ENCODE results near the gene ACSM4.

ACSM4 gene

GRCh38 chr12:7344833-7345606 is 41.1 kb downstream of the ACSM4 start:
- no peak for DNase-seq

DNA sequence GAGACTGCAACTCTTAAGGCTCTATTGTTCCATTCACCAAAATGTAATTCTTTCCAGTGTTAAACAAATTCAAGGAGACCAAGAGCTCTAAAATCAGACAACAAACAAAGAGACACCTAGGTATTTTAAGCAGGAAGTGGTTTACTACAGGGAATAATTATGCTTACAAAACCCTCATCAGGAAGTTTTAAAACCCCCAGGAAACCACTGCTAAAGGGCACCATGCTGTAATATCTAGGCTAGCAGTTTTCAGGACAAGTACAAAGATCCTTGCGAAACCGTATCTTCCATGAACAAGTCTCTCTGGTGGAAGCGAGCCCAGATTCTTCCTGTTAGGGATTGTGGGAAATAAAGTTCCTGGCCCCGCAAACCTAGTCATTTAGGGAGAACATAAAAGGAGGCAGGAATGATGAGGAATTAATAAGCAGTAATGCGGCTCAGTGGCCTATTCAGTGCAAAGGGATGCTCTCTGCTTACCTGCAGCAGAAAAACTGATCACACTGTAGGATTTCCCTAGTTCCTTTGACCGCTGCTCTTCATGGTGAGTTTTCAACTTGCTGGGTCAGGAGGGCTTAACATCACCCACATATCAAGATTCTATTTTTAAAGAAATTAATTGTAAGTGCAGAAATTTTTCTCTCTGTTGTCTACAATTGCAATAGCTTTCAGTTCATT is 42.8 kb downstream of the ACSM4 start:
- DNase-seq = no peak

DNA sequence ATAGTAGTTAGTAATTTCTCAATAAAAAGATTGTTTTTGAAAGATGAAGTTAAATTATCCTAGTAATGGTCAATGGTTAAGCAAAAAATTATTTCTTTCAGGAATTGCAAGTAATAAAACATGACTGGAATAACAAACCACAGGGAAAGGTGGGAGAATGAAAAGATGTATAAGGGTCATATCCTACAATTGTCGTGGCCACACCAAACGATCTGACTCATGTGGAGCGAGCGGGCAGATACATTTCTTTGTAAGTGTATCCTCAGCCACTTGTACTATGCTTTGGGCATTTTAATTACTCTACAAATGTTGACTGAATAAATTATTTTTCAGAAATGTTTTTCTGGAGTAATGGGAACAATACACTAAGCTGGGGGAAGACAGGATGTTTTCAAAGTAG is 45.5 kb downstream of the ACSM4 start:
- DNase-seq = no peak

DNA sequence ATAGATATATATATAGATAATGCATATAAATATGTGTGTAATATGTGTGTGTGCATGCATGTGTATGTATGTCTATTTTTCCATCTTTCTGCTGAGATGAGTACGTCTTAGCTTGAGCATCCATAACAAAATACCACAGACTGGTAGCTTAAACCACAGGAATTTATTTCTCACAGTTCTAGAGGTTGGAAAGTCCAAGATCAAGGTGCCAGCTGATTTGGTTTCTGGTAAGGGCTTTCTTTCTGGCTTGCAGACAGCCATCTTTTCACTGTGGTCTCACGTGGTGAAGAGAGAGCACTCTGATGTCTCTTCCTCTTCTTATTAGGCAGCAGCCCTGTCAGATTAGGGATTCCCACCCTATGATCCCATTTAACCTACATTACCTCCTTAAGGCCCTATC is 47.3 kb downstream of the ACSM4 start:
- no peak for DNase-seq

GRCh38 chr12:7352661-7353060 is 48.8 kb downstream of the ACSM4 start:
- DNase-seq = no peak

DNA sequence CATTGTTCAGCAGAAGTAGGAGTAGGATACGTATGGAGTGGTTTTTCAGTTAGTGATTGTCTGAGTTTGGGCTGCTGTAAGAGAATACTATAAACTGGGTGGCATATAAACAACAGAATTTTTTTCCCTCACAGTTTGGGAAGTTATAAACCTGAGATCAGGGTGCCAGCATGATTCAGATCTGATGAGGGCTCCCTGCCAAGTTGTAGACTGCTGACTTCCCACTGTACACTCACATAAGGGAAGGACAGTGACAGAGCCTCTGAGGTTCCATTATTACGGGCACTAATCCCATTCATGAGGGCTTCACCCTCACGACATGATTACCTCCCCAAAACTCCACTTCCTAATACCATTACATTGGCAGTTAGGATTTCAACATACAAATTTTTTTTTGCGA is 50.7 kb downstream of the ACSM4 start:
- no peak for DNase-seq

DNA sequence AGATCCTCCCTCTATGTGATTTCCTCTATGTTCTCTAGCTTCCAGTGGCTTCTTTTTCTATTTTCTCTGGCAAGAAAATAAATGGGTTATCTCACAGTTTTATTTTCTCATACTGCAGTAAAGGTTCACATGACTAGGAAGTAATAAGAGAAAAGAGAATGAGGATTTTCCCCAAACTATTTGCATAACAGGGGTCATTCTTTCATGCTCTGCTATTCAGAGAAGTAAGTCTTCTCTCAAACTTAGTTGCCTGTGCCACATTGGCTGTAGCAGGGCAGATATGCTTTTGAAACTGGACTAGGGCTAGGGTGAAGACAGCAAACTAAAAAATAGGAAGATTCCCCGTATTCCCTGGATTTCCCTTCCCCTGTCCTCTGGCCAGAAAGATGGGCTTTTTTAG is 57.4 kb downstream of the ACSM4 start:
- no peak for DNase-seq

GRCh38 chr12:7362734-7363133 is 58.9 kb downstream of the ACSM4 start:
- no peak for DNase-seq

DNA sequence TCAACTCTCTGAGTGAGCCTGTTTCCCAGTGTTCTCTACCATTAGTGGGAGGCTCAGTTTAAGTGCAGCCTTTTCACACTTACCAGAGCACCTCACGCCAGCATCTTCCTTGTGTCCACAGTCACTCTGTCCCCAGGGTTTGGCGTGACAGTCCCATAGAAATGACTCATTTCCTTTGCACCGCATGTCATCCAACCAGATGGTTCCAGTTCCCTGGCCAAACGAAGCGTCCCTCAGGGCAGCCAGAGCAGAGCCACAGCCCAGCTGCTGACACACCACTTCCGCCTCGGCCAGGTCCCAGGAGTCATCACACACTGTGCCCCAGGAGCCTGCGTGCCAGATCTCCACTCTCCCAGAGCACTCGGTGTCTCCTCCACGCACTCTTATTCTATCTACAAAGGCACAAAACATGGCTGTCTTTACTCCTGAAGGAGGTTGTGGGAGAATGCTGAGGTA is 65.4 kb downstream of the ACSM4 start:
- no peak for DNase-seq

DNA sequence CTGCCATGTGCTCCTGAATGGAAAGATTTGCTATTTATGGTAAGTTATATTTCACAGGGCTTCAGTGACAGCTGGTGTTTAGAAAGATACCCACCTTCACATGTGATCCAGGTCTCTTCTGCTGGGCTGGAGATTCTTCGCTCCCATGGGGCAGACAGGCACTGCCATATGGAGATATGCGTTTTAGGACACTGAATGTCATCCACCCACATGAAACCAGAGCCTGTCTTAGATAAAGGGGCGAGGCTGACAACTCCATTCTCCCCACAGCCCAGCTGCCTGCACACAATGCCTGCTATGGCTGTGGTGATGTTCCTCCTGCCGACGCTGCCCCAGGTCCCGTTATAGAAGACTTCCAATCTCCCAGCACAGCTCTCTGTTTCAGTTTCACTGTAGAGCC is 69.4 kb downstream of the ACSM4 start:
- DNase-seq = no peak

DNA sequence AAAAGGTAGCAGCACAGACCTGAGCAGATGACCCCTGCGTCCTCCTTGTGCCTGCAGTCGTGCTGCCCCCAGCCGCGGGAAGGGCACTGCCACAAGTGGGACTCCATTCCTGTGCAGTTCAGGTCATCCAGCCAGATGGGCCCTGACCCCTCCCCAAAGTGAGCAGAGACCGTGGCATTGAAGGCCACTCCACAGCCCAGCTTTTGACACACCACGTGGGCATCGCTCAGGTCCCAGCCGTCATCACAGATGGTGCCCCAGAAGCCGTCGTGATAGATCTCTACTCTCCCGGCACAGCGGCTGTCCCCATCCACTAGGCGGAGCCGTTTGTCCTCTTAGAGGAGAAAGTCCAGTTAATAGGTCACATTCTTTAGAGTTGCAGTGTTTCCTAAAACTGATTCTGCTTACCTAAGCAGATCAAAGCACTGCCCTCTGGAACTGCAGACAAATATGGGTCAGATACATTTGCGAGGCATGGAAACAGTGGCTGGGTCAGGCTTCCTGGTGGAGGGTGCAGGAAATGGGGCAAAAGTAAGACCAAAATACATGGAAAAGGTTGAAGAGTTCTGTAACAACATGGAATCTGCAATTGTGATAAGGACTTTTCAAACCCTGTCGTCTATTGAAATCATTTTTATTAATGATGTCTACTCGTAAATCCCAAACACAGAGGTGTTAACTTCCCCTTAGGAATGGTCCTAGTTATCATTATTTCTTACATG is 70.7 kb downstream of the ACSM4 start:
- no peak for DNase-seq

- DNase-seq = no peak
Measured at GRCh38 chr12:7375145-7375543, 71.3 kb downstream of the ACSM4 start.

GRCh38 chr12:7376196-7376595 is 72.3 kb downstream of the ACSM4 start:
- DNase-seq = no peak
